ENCODE measurements around the gene TLL1.

The TLL1 gene

GRCh38 chr4:165928601-165929000 lies 55.6 kb downstream of the TLL1 start:
- Histone ChIP-seq H3K4me3 (ENCODE audit: low read depth in 1 of 2, low read length in 2 of 2) (no peak overlapping the region), H3K4me1 (ENCODE audit: insufficient read depth, low read length) (no peaks in the 10 kb centered on the region), H4K20me1 (ENCODE audit: insufficient read depth, low read length) (no peaks in the 10 kb centered on the region)

GRCh38 chr4:165929662-165930061 lies 56.6 kb downstream of the TLL1 start:
- no peak for ATAC-seq (ENCODE audit: insufficient read depth, low read depth)
- no peaks in the 10 kb centered on the region for H3K36me3 ChIP-seq (ENCODE audit: insufficient read depth, low read length)
- no peak overlapping the region for H3K4me3 ChIP-seq (ENCODE audit: low read depth in 1 of 2, low read length in 2 of 2)

More at GRCh38 chr4:165928601-165929000, 55.6 kb downstream of the TLL1 start:
- no peak for ATAC-seq (ENCODE audit: insufficient read depth, low read depth)
- no peak overlapping the region for H3K4me2 ChIP-seq (ENCODE audit: insufficient read depth, low read length)
- no peak overlapping the region for H3K9ac ChIP-seq (ENCODE audit: low read depth, low read length)
- no peak overlapping the region for H3K27ac ChIP-seq (ENCODE audit: low read length)
- no peak for DNase-seq
- no peaks in the 10 kb centered on the region for H3K9me3 ChIP-seq (ENCODE audit: insufficient read depth, low read length, severe bottlenecking)
- no peaks in the 10 kb centered on the region for H3K36me3 ChIP-seq (ENCODE audit: insufficient read depth, low read length)
- no peaks in the 10 kb centered on the region for H3K79me2 ChIP-seq (ENCODE audit: insufficient read depth, low read length)
- no peak for TF ChIP-seq CTCF (IDR thresholded peaks at IDR 0.05; ENCODE audit: borderline replicate concordance, extremely low read depth, low read length, poor library complexity, severe bottlenecking)
- TF ChIP-seq EZH2 (IDR thresholded peaks at IDR 0.05; ENCODE audit: borderline replicate concordance, low read depth, low read length, severe bottlenecking): no peak
- H3K27me3 ChIP-seq (ENCODE audit: insufficient read depth, low read length, poor library complexity): no peaks in the 10 kb centered on the region
- H2AFZ ChIP-seq (ENCODE audit: low read depth, low read length): no peak overlapping the region

GRCh38 chr4:165931741-165932140 lies 58.7 kb downstream of the TLL1 start:
- Histone ChIP-seq H3K9ac (ENCODE audit: low read depth, low read length) (no peak overlapping the region), H2AFZ (ENCODE audit: low read depth, low read length) (no peak overlapping the region), H3K4me1 (ENCODE audit: insufficient read depth, low read length) (no peaks in the 10 kb centered on the region), H3K4me3 (ENCODE audit: low read depth in 1 of 2, low read length in 2 of 2) (no peak overlapping the region), H3K4me2 (ENCODE audit: insufficient read depth, low read length) (no peak overlapping the region), H4K20me1 (ENCODE audit: insufficient read depth, low read length) (no peaks in the 10 kb centered on the region), H3K79me2 (ENCODE audit: insufficient read depth, low read length) (no peaks in the 10 kb centered on the region), H3K27me3 (ENCODE audit: insufficient read depth, low read length, poor library complexity) (no peaks in the 10 kb centered on the region), H3K9me3 (ENCODE audit: insufficient read depth, low read length, severe bottlenecking) (no peaks in the 10 kb centered on the region), H3K27ac (ENCODE audit: low read length) (no peak overlapping the region), H3K36me3 (ENCODE audit: insufficient read depth, low read length) (no peaks in the 10 kb centered on the region)
- DNase-seq (no peak), ATAC-seq (ENCODE audit: insufficient read depth, low read depth) (no peak)
- TF ChIP-seq CTCF (IDR thresholded peaks at IDR 0.05; ENCODE audit: borderline replicate concordance, extremely low read depth, low read length, poor library complexity, severe bottlenecking) (no peak), EZH2 (IDR thresholded peaks at IDR 0.05; ENCODE audit: borderline replicate concordance, low read depth, low read length, severe bottlenecking) (no peak)

More at GRCh38 chr4:165929662-165930061, 56.6 kb downstream of the TLL1 start:
- H4K20me1 ChIP-seq (ENCODE audit: insufficient read depth, low read length): no peaks in the 10 kb centered on the region
- H3K27ac ChIP-seq (ENCODE audit: low read length): no peak overlapping the region
- H3K4me1 ChIP-seq (ENCODE audit: insufficient read depth, low read length): no peaks in the 10 kb centered on the region
- no peaks in the 10 kb centered on the region for H3K79me2 ChIP-seq (ENCODE audit: insufficient read depth, low read length)
- TF ChIP-seq CTCF (IDR thresholded peaks at IDR 0.05; ENCODE audit: borderline replicate concordance, extremely low read depth, low read length, poor library complexity, severe bottlenecking) (no peak), EZH2 (IDR thresholded peaks at IDR 0.05; ENCODE audit: borderline replicate concordance, low read depth, low read length, severe bottlenecking) (no peak)
- no peak overlapping the region for H3K9ac ChIP-seq (ENCODE audit: low read depth, low read length)
- DNase-seq: no peak
- H2AFZ ChIP-seq (ENCODE audit: low read depth, low read length): no peak overlapping the region
- H3K9me3 ChIP-seq (ENCODE audit: insufficient read depth, low read length, severe bottlenecking): no peaks in the 10 kb centered on the region
- H3K4me2 ChIP-seq (ENCODE audit: insufficient read depth, low read length): no peak overlapping the region
- no peaks in the 10 kb centered on the region for H3K27me3 ChIP-seq (ENCODE audit: insufficient read depth, low read length, poor library complexity)

- Histone ChIP-seq H3K27ac (ENCODE audit: low read length) (no peak overlapping the region), H3K36me3 (ENCODE audit: insufficient read depth, low read length) (no peaks in the 10 kb centered on the region), H3K79me2 (ENCODE audit: insufficient read depth, low read length) (no peaks in the 10 kb centered on the region), H3K9me3 (ENCODE audit: insufficient read depth, low read length, severe bottlenecking) (no peaks in the 10 kb centered on the region), H3K4me2 (ENCODE audit: insufficient read depth, low read length) (no peak overlapping the region), H2AFZ (ENCODE audit: low read depth, low read length) (no peak overlapping the region), H3K9ac (ENCODE audit: low read depth, low read length) (no peak overlapping the region), H4K20me1 (ENCODE audit: insufficient read depth, low read length) (no peaks in the 10 kb centered on the region), H3K27me3 (ENCODE audit: insufficient read depth, low read length, poor library complexity) (no peaks in the 10 kb centered on the region), H3K4me3 (ENCODE audit: low read depth in 1 of 2, low read length in 2 of 2) (no peak overlapping the region), H3K4me1 (ENCODE audit: insufficient read depth, low read length) (no peaks in the 10 kb centered on the region)
- TF ChIP-seq EZH2 (IDR thresholded peaks at IDR 0.05; ENCODE audit: borderline replicate concordance, low read depth, low read length, severe bottlenecking) (no peak), CTCF (IDR thresholded peaks at IDR 0.05; ENCODE audit: borderline replicate concordance, extremely low read depth, low read length, poor library complexity, severe bottlenecking) (no peak)
- ATAC-seq (ENCODE audit: insufficient read depth, low read depth): no peak
- no peak for DNase-seq
Observed at GRCh38 chr4:165944900-165945299, 71.9 kb downstream of the TLL1 start.
